ENCODE data around the gene KLHDC3.

The KLHDC3 gene

DNA sequence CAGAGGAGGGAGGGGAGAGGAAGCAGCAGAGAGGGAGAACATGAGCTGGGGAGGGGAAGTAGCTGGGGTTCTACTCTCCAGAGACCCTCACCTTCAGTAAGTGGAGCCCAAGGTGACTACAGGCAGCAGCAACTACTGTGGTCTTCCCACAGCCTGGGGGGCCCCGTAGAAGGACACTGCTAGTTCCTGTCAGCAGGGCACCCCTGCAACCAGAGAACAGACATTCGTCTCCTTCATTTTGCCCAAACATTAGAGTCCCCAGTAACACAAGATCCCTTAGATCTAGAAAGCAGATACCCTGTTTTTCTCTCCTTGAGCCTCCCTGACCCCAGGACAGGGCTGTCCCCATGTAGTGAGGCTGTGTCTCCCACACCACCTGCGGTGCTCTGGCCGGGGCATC is 45.3 kb upstream of the KLHDC3 start:
- no peak for TF ChIP-seq CREB1 (IDR thresholded peaks at IDR 0.05; ENCODE audit: low read depth)
- TF ChIP-seq CEBPB (IDR thresholded peaks at IDR 0.05), result no peak
- TF ChIP-seq EGR1 (IDR thresholded peaks at IDR 0.05), result no peak

DNA sequence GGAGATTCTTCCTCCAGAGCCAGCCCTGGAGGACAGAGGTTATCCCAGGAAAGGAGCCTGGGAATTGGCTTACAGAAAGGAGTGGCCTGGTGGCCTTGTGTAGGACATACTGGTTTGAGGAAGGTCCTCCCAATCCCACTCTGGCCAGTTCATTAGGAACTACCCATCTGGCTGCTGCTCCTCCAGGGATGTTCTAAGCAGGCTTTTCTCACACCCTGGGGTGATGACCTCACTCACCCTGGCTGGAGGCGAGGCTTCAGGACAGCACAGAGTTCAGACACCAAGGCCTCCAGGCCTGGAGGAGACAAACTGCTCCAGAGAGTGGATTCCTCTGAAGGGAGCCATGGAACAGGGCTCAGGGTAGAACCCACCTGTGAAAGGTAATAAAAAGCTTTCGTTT is 44.6 kb upstream of the KLHDC3 start:
- TF ChIP-seq TCF12 (IDR thresholded peaks at IDR 0.05; ENCODE audit: low read depth), result no peak
- TF ChIP-seq EP300 (IDR thresholded peaks at IDR 0.05; ENCODE audit: borderline replicate concordance), result no peak
- TF ChIP-seq YY1 (IDR thresholded peaks at IDR 0.05; ENCODE audit: low read depth), result no peak
- TF ChIP-seq TEAD4 (IDR thresholded peaks at IDR 0.05), result no peak
- no peak for TF ChIP-seq TAF1 (IDR thresholded peaks at IDR 0.05; ENCODE audit: low read depth)
- TF ChIP-seq EGR1 (IDR thresholded peaks at IDR 0.05), result no peak
- TF ChIP-seq USF1 (IDR thresholded peaks at IDR 0.05), result no peak
- TF ChIP-seq RAD21 (IDR thresholded peaks at IDR 0.05; ENCODE audit: low read depth), result no peak
- TF ChIP-seq NFIC (IDR thresholded peaks at IDR 0.05), result no peak
- TF ChIP-seq FOXM1 (IDR thresholded peaks at IDR 0.05; ENCODE audit: borderline replicate concordance, low read depth), result no peak
- TF ChIP-seq, protein P1, sequence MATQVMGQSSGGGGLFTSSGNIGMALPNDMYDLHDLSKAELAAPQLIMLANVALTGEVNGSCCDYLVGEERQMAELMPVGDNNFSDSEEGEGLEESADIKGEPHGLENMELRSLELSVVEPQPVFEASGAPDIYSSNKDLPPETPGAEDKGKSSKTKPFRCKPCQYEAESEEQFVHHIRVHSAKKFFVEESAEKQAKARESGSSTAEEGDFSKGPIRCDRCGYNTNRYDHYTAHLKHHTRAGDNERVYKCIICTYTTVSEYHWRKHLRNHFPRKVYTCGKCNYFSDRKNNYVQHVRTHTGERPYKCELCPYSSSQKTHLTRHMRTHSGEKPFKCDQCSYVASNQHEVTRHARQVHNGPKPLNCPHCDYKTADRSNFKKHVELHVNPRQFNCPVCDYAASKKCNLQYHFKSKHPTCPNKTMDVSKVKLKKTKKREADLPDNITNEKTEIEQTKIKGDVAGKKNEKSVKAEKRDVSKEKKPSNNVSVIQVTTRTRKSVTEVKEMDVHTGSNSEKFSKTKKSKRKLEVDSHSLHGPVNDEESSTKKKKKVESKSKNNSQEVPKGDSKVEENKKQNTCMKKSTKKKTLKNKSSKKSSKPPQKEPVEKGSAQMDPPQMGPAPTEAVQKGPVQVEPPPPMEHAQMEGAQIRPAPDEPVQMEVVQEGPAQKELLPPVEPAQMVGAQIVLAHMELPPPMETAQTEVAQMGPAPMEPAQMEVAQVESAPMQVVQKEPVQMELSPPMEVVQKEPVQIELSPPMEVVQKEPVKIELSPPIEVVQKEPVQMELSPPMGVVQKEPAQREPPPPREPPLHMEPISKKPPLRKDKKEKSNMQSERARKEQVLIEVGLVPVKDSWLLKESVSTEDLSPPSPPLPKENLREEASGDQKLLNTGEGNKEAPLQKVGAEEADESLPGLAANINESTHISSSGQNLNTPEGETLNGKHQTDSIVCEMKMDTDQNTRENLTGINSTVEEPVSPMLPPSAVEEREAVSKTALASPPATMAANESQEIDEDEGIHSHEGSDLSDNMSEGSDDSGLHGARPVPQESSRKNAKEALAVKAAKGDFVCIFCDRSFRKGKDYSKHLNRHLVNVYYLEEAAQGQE (IDR thresholded peaks at IDR 0.05; ENCODE audit: low read depth), result no peak
- no peak for TF ChIP-seq MAX (IDR thresholded peaks at IDR 0.05)
- no peak for TF ChIP-seq ZBTB7A (IDR thresholded peaks at IDR 0.05; ENCODE audit: low read depth)
- TF ChIP-seq CEBPB (IDR thresholded peaks at IDR 0.05), result no peak
- TF ChIP-seq CREB1 (IDR thresholded peaks at IDR 0.05; ENCODE audit: low read depth), result no peak

DNA sequence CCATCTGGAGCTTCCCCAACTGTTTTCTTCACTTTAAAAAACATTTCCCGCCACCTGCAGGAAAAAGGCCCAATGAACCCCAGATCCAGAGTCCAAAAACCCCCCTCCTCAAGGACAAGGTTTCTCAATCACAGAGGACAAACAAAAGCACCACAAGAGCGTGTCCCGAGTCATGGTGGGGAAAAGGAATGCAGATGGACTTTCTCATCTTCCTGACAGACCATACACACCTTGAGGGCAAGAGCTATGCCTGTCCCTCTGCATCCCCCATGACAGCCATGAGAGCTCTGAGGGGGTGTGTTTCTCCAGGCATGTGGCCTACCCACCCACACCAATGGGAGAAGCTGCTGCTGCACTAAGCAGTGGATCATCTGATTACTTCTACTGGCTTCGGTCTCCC is 44.1 kb upstream of the KLHDC3 start:
- TF ChIP-seq ZBTB7A (IDR thresholded peaks at IDR 0.05; ENCODE audit: low read depth) (no peak), CEBPB (IDR thresholded peaks at IDR 0.05) (no peak), USF1 (IDR thresholded peaks at IDR 0.05) (no peak), TCF12 (IDR thresholded peaks at IDR 0.05; ENCODE audit: low read depth) (no peak), YY1 (IDR thresholded peaks at IDR 0.05; ENCODE audit: low read depth) (no peak), RAD21 (IDR thresholded peaks at IDR 0.05; ENCODE audit: low read depth) (no peak)

DNA sequence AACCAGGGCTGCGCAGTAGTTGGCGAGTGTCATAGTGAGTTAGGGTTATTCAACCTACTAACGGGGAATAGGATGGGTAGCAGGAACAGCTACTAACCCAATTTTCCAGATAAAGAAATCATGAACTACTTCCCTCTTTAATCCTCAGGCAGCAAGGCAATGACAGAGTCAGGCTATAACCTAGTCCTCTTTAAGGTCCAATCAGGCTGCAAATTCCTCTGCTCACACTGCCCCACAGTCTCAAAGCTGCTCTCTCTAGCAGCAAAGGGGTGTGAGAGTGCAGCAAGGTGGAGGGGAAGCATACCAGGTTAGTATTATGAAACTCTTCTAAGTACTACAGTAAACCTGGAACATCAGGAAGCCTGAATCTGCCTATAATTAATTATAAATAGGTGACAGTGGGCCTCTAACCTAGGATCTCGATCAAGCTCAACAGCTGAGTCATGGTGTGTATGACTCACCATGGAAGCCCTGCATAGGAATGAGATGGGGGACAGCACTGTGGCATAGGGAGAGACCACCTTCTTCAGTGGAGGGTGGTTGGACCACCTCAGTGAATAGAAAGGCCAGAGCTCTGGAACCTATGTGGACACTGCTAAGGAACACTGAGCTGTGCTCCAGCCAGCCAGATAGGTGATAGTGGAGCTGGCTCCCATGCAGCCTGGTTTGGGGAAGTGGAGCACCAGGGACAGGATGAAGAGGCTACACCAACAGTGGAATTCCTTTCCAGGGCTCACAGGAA is 43.0 kb upstream of the KLHDC3 start:
- TF ChIP-seq EGR1 (IDR thresholded peaks at IDR 0.05) (no peak), TEAD4 (IDR thresholded peaks at IDR 0.05) (no peak), TCF12 (IDR thresholded peaks at IDR 0.05; ENCODE audit: low read depth) (no peak), CEBPB (IDR thresholded peaks at IDR 0.05) (no peak), TAF1 (IDR thresholded peaks at IDR 0.05; ENCODE audit: low read depth) (no peak), RAD21 (IDR thresholded peaks at IDR 0.05; ENCODE audit: low read depth) (no peak), USF1 (IDR thresholded peaks at IDR 0.05) (no peak), ZBTB7A (IDR thresholded peaks at IDR 0.05; ENCODE audit: low read depth) (no peak), YY1 (IDR thresholded peaks at IDR 0.05; ENCODE audit: low read depth) (no peak), NFIC (IDR thresholded peaks at IDR 0.05) (no peak)

GRCh38 chr6:42971746-42972327 is 42.2 kb upstream of the KLHDC3 start:
- no peak for TF ChIP-seq ZBTB7A (IDR thresholded peaks at IDR 0.05; ENCODE audit: low read depth)
- TF ChIP-seq, protein P1 (IDR thresholded peaks at IDR 0.05; ENCODE audit: low read depth), result no peak
- TF ChIP-seq TEAD4 (IDR thresholded peaks at IDR 0.05), result no peak
- TF ChIP-seq CREB1 (IDR thresholded peaks at IDR 0.05; ENCODE audit: low read depth), result no peak
- TF ChIP-seq USF1 (IDR thresholded peaks at IDR 0.05), result no peak
- TF ChIP-seq TCF12 (IDR thresholded peaks at IDR 0.05; ENCODE audit: low read depth), result no peak
- TF ChIP-seq MAX (IDR thresholded peaks at IDR 0.05), result no peak
- no peak for TF ChIP-seq TAF1 (IDR thresholded peaks at IDR 0.05; ENCODE audit: low read depth)
- no peak for TF ChIP-seq CEBPB (IDR thresholded peaks at IDR 0.05)
- TF ChIP-seq FOXM1 (IDR thresholded peaks at IDR 0.05; ENCODE audit: borderline replicate concordance, low read depth), result no peak

Data from Ishikawa (cell line).